ENCODE measurements around the gene B4GAT1. TPM values are rescaled to one million over a fixed set of nuclear protein-coding genes. Genes with fewer than 3 reads are reported as not detected.
A peak's percentile ranks its signal among the peaks of the same experiment; 100 is the strongest.

Gene B4GAT1
- total RNA-seq, 1 donor from 2014 or later = 25.2 TPM

DNA sequence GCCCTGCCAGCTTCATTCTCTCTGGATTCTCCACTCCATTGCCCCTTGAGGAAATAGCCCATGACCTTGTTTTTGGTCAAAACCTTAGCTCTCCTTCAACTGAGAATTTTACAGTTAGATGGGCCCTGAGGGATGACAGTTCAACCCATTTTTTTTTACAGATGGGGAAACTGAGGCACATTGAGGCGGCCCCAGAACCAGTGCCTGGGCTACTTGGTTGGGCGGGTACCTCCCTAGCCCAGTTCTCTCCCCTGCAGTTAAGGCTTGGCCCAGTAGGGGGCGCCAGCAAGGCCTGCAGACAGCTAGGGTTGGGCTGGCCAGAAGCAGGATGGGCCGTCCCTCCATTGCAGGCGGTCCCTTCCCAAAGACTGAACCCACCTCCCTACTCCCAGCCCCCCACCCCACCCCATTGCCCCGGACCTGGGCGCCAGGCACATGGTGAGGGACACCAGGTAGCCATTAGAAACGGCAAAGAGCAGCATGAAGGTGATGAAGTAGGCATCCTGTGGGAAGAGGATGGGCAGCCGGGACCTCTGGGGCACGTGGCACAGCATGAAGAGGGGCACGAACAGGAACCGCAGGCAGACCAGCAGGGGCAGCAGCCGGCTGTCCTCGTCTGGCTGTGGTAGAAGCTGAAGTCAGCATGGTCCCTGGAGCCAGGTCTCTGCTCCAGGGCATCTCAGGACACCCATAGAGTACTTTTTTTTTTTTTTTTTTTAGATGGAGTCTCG, 16.5 kb upstream of the B4GAT1 start:
- peaks cover 7% of the 10 kb centered on the region for H3K36me3 Mint-ChIP-seq (ENCODE audit: low read depth, unreplicated experiment)
- no peak overlapping the region for H3K4me3 Mint-ChIP-seq (ENCODE audit: unreplicated experiment)
- no peak for DNase-seq (ENCODE audit: low read depth)

DNA sequence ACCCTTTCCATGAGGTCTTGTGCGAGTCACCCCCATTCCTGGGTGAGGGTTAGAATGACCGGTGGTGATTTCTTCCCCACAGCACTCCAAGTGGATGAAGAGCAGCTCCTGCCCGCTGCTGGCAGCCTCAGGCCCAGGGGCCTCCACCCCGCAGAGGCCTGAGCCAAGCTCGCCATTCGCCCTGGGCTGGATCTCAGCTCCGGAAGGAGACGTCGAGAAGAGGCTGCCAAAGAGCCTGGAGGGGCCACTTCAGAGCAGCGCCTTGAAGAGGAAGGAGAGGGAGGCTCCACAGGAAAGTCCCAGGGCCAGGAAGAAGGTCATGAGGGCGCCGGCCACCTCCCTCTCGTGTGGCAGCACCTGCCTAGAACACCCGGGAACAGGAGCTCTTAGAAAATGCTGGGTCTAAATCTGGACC, 15.8 kb upstream of the B4GAT1 start:
- Mint-ChIP-seq H3K36me3 (ENCODE audit: low read depth, unreplicated experiment) (peaks cover 7% of the 10 kb centered on the region), H3K4me3 (ENCODE audit: unreplicated experiment) (no peak overlapping the region), H3K27ac (ENCODE audit: unreplicated experiment) (no peak overlapping the region), H3K27me3 (ENCODE audit: low read depth, unreplicated experiment) (no peaks in the 10 kb centered on the region), H3K9me3 (ENCODE audit: unreplicated experiment) (no peaks in the 10 kb centered on the region), H3K4me1 (ENCODE audit: low read depth, unreplicated experiment) (peaks cover 5% of the 10 kb centered on the region)
- DNase-seq (ENCODE audit: low read depth) = no peak
- FAIRE-seq = no peak
- Histone ChIP-seq H3K4me3 (ENCODE audit: insufficient read depth, low read depth, low read length) (no peak overlapping the region), H3K27ac (ENCODE audit: low read depth, low read length) (no peak overlapping the region), H4K20me1 (ENCODE audit: insufficient read depth, low read length) (no peaks in the 10 kb centered on the region), H3K36me3 (ENCODE audit: insufficient read depth, low read length) (no peaks in the 10 kb centered on the region), H3K27me3 (ENCODE audit: insufficient read depth, low read length) (no peaks in the 10 kb centered on the region), H3K9ac (ENCODE audit: low read length) (no peak overlapping the region), H3K4me2 (ENCODE audit: low read length) (no peak overlapping the region), H3K79me2 (ENCODE audit: insufficient read depth, low read length) (no peaks in the 10 kb centered on the region), H3K4me1 (ENCODE audit: insufficient read depth, low read length) (no peaks in the 10 kb centered on the region), H3K9me3 (ENCODE audit: insufficient read depth, low read depth, low read length) (no peaks in the 10 kb centered on the region), H2AFZ (ENCODE audit: low read depth, low read length) (no peak overlapping the region)
- TF ChIP-seq, protein P1, sequence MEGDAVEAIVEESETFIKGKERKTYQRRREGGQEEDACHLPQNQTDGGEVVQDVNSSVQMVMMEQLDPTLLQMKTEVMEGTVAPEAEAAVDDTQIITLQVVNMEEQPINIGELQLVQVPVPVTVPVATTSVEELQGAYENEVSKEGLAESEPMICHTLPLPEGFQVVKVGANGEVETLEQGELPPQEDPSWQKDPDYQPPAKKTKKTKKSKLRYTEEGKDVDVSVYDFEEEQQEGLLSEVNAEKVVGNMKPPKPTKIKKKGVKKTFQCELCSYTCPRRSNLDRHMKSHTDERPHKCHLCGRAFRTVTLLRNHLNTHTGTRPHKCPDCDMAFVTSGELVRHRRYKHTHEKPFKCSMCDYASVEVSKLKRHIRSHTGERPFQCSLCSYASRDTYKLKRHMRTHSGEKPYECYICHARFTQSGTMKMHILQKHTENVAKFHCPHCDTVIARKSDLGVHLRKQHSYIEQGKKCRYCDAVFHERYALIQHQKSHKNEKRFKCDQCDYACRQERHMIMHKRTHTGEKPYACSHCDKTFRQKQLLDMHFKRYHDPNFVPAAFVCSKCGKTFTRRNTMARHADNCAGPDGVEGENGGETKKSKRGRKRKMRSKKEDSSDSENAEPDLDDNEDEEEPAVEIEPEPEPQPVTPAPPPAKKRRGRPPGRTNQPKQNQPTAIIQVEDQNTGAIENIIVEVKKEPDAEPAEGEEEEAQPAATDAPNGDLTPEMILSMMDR (IDR thresholded peaks at IDR 0.05; ENCODE audit: insufficient read depth, low read depth, low read length) = no peak
- TF ChIP-seq EZH2 (IDR thresholded peaks at IDR 0.05; ENCODE audit: insufficient read depth, low read length) = no peak

More for the DNA sequence above, 16.5 kb upstream of the B4GAT1 start:
- no peaks in the 10 kb centered on the region for H4K20me1 ChIP-seq (ENCODE audit: insufficient read depth, low read length)
- H3K27me3 Mint-ChIP-seq (ENCODE audit: low read depth, unreplicated experiment) = no peaks in the 10 kb centered on the region
- no peaks in the 10 kb centered on the region for H3K36me3 ChIP-seq (ENCODE audit: insufficient read depth, low read length)
- FAIRE-seq = no peak
- no peak overlapping the region for H3K27ac Mint-ChIP-seq (ENCODE audit: unreplicated experiment)
- H3K9me3 Mint-ChIP-seq (ENCODE audit: unreplicated experiment) = no peaks in the 10 kb centered on the region
- H3K9ac ChIP-seq (ENCODE audit: low read length) = no peak overlapping the region
- H3K79me2 ChIP-seq (ENCODE audit: insufficient read depth, low read length) = no peaks in the 10 kb centered on the region
- no peaks in the 10 kb centered on the region for H3K27me3 ChIP-seq (ENCODE audit: insufficient read depth, low read length)
- no peak overlapping the region for H3K4me2 ChIP-seq (ENCODE audit: low read length)
- H2AFZ ChIP-seq (ENCODE audit: low read depth, low read length) = no peak overlapping the region
- no peaks in the 10 kb centered on the region for H3K9me3 ChIP-seq (ENCODE audit: insufficient read depth, low read depth, low read length)
- peaks cover 5% of the 10 kb centered on the region for H3K4me1 Mint-ChIP-seq (ENCODE audit: low read depth, unreplicated experiment)
- no peak overlapping the region for H3K27ac ChIP-seq (ENCODE audit: low read depth, low read length)
- no peaks in the 10 kb centered on the region for H3K4me1 ChIP-seq (ENCODE audit: insufficient read depth, low read length)
- no peak for TF ChIP-seq EZH2 (IDR thresholded peaks at IDR 0.05; ENCODE audit: insufficient read depth, low read length)
- TF ChIP-seq, protein P1 (IDR thresholded peaks at IDR 0.05; ENCODE audit: insufficient read depth, low read depth, low read length) = peak; percentile 29
- H3K4me3 ChIP-seq (ENCODE audit: insufficient read depth, low read depth, low read length) = no peak overlapping the region

DNA sequence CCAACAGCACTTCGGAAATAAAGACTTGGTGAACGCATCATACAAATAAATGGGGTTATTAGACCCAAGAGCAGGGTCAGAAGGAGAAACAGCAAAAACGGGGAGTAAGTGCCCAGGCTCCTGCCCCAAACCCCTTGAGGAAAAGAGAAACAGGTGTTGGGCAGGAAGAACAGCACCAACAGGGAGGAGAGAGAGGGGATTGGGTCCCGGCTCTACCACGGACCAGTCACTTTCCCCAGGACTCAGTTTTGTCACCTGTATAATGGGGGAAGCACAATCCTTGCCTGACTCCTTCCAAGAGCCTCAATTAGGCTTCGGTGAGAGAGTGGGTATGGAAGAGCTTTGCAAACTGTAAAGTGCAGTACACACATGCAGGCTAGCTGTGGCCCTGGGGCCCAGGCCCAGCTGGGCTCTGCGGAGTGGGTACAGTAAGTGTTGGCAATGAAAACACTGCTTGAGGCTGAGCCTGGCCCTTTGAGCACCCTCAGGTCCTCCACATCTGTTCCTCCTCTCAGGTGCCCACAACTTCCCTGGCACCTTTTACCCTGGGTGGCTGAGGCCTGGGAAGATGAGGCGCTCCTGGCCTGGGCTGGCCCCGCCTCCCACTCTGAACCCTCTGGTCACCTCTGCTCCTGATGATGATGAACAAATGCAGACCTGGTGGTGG, 15.2 kb upstream of the B4GAT1 start:
- no peak for FAIRE-seq
- no peaks in the 10 kb centered on the region for H3K9me3 Mint-ChIP-seq (ENCODE audit: unreplicated experiment)
- no peaks in the 10 kb centered on the region for H3K27me3 Mint-ChIP-seq (ENCODE audit: low read depth, unreplicated experiment)
- no peaks in the 10 kb centered on the region for H3K9me3 ChIP-seq (ENCODE audit: insufficient read depth, low read depth, low read length)
- no peak overlapping the region for H3K4me2 ChIP-seq (ENCODE audit: low read length)
- no peak overlapping the region for H2AFZ ChIP-seq (ENCODE audit: low read depth, low read length)
- H3K4me3 Mint-ChIP-seq (ENCODE audit: unreplicated experiment) = no peak overlapping the region
- no peak overlapping the region for H3K27ac ChIP-seq (ENCODE audit: low read depth, low read length)
- TF ChIP-seq, protein P1 (IDR thresholded peaks at IDR 0.05; ENCODE audit: insufficient read depth, low read depth, low read length) = no peak
- TF ChIP-seq EZH2 (IDR thresholded peaks at IDR 0.05; ENCODE audit: insufficient read depth, low read length) = no peak
- H3K36me3 ChIP-seq (ENCODE audit: insufficient read depth, low read length) = no peaks in the 10 kb centered on the region
- no peaks in the 10 kb centered on the region for H3K4me1 ChIP-seq (ENCODE audit: insufficient read depth, low read length)
- peaks cover 3% of the 10 kb centered on the region for H3K36me3 Mint-ChIP-seq (ENCODE audit: low read depth, unreplicated experiment)
- H3K4me3 ChIP-seq (ENCODE audit: insufficient read depth, low read depth, low read length) = no peak overlapping the region
- peaks cover 5% of the 10 kb centered on the region for H3K4me1 Mint-ChIP-seq (ENCODE audit: low read depth, unreplicated experiment)
- no peaks in the 10 kb centered on the region for H3K79me2 ChIP-seq (ENCODE audit: insufficient read depth, low read length)
- no peak for DNase-seq (ENCODE audit: low read depth)
- H3K9ac ChIP-seq (ENCODE audit: low read length) = no peak overlapping the region
- H4K20me1 ChIP-seq (ENCODE audit: insufficient read depth, low read length) = no peaks in the 10 kb centered on the region
- no peak overlapping the region for H3K27ac Mint-ChIP-seq (ENCODE audit: unreplicated experiment)
- H3K27me3 ChIP-seq (ENCODE audit: insufficient read depth, low read length) = no peaks in the 10 kb centered on the region

Data from astrocyte (in vitro differentiated cells and primary cell).